Lower leg skin (tissue), 3 donors: ENCODE results near the gene AURKA.

Experiments used
- CTCF ChIP-seq, 3 donors: fragments of 450-650 bp; IDR thresholded peaks; one replicate each; pipeline ENCODE4 v1.5.1; 2016; ENCODE audit warnings: antibody characterized with exemption in 3 of 3, mild to moderate bottlenecking in 3 of 3, moderate library complexity in 2 of 3
- POLR2A ChIP-seq, 2 donors: fragments of 450-650 bp; IDR thresholded peaks; one replicate each; pipeline ENCODE4 v1.6.1; 2016 to 2017; ENCODE audit warnings: antibody characterized with exemption in 2 of 2, mild to moderate bottlenecking in 1 of 2, moderate library complexity in 1 of 2

- TF ChIP-seq CTCF (IDR thresholded peaks at IDR 0.05) (no peak), POLR2A (IDR thresholded peaks at IDR 0.05) (no peak)
Observed at GRCh38 chr20:56393653-56394052, 1.6 kb upstream of the AURKA start.
